Liver (tissue), 3 donors: ENCODE measurements around the gene DNASE2B.

Experiments
- CTCF ChIP-seq: fragments of 150-350 bp; IDR thresholded peaks from 2 replicates; pipeline ENCODE4 v1.5.1; 2017; ENCODE audit warnings: improper control_type of control experiment, low read depth, low read length; ENCODE audit not compliant: missing input control
- EGR1 ChIP-seq, 2 donors: IDR thresholded peaks; 2 replicates each; pipeline ENCODE4 v1.6.1; 2016 to 2018; ENCODE audit warnings: antibody characterized with exemption in 2 of 2, low read depth in 2 of 2
- HNF4A ChIP-seq, 2 donors: conservative IDR thresholded peaks; 2 replicates each; pipeline ENCODE4 v1.6.1; 2016; ENCODE audit warnings: antibody characterized with exemption in 2 of 2, mild to moderate bottlenecking in 2 of 2
- JUND ChIP-seq, 2 donors: IDR thresholded peaks; 2 replicates each; pipeline ENCODE4 v1.6.1; 2016; ENCODE audit warnings: antibody characterized with exemption in 2 of 2
- RAD21 ChIP-seq, 2 donors: IDR thresholded peaks; 2 replicates each; pipeline ENCODE4 v1.6.1; 2016; ENCODE audit warnings: antibody characterized with exemption in 2 of 2, mild to moderate bottlenecking in 2 of 2
- REST ChIP-seq: IDR thresholded peaks from 2 replicates; pipeline ENCODE4 v1.6.1; 2016; ENCODE audit warnings: antibody characterized with exemption, mild to moderate bottlenecking
- YY1 ChIP-seq: IDR thresholded peaks from 2 replicates; pipeline ENCODE4 v1.6.1; 2016; ENCODE audit warnings: antibody characterized with exemption, mild to moderate bottlenecking
- TF ChIP-seq, protein P1 (sequence below): IDR thresholded peaks from 2 replicates; pipeline ENCODE4 v1.6.1; 2016; ENCODE audit warnings: antibody characterized with exemption
- TF ChIP-seq, protein P2 (sequence below): IDR thresholded peaks from 2 replicates; pipeline ENCODE4 v1.6.1; 2016; ENCODE audit warnings: antibody characterized with exemption
- TF ChIP-seq, protein P3 (sequence below): IDR thresholded peaks from 2 replicates; pipeline ENCODE4 v1.6.1; 2016; ENCODE audit warnings: antibody characterized with exemption
- donor health status: healthy.
- donor health status: healthy.

GRCh38 chr1:84412316-84412942, 14.1 kb downstream of the DNASE2B start:
- TF ChIP-seq CTCF (no peak), RAD21 (IDR thresholded peaks at IDR 0.05) (no peak), HNF4A (conservative IDR thresholded peaks at IDR 0.05) (no peak), JUND (IDR thresholded peaks at IDR 0.05) (no peak), REST (no peak), EGR1 (IDR thresholded peaks at IDR 0.05; ENCODE audit: low read depth in 2 of 2) (no peak), YY1 (no peak)
- TF ChIP-seq, protein P1, sequence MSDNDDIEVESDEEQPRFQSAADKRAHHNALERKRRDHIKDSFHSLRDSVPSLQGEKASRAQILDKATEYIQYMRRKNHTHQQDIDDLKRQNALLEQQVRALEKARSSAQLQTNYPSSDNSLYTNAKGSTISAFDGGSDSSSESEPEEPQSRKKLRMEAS = no peak
- TF ChIP-seq, protein P2, sequence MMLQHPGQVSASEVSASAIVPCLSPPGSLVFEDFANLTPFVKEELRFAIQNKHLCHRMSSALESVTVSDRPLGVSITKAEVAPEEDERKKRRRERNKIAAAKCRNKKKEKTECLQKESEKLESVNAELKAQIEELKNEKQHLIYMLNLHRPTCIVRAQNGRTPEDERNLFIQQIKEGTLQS = no peak
- TF ChIP-seq, protein P3, sequence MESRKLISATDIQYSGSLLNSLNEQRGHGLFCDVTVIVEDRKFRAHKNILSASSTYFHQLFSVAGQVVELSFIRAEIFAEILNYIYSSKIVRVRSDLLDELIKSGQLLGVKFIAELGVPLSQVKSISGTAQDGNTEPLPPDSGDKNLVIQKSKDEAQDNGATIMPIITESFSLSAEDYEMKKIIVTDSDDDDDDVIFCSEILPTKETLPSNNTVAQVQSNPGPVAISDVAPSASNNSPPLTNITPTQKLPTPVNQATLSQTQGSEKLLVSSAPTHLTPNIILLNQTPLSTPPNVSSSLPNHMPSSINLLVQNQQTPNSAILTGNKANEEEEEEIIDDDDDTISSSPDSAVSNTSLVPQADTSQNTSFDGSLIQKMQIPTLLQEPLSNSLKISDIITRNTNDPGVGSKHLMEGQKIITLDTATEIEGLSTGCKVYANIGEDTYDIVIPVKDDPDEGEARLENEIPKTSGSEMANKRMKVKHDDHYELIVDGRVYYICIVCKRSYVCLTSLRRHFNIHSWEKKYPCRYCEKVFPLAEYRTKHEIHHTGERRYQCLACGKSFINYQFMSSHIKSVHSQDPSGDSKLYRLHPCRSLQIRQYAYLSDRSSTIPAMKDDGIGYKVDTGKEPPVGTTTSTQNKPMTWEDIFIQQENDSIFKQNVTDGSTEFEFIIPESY = no peak
